ENCODE measurements around the gene SHANK1.
"Not testable (repeated sequence)": the region's sequence is repeated elsewhere in the genome, so short reads cannot be mapped to it uniquely, and the experiment has no call there.

SHANK1 gene

GRCh38 chr19:50719566-50719965 is at the start of gene SHANK1:
Gene SHANK1 (minus strand): TSS chr19:50719802. CDS start chr19:50716919, 2,883 bp downstream.
- no peak for DNase-seq (ENCODE audit: low read depth, low spot score)

- no peak for DNase-seq (ENCODE audit: low read depth, low spot score)
These were observed 48.7 kb upstream of the SHANK1 start for GRCh38 chr19:50768277-50768676.

GRCh38 chr19:50767263-50767662 is 47.7 kb upstream of the SHANK1 start:
- DNase-seq (ENCODE audit: low read depth, low spot score): not testable (repeated sequence)

- not testable (repeated sequence) for DNase-seq (ENCODE audit: low read depth, low spot score)
These were observed 47.1 kb upstream of the SHANK1 start for GRCh38 chr19:50766746-50767145.

- DNase-seq (ENCODE audit: low read depth, low spot score): no peak
These were observed 44.8 kb upstream of the SHANK1 start for GRCh38 chr19:50764409-50764808.

GRCh38 chr19:50763521-50763920 is 43.9 kb upstream of the SHANK1 start:
- DNase-seq (ENCODE audit: low read depth, low spot score): not testable (repeated sequence)

GRCh38 chr19:50761501-50761900 is 41.9 kb upstream of the SHANK1 start:
- DNase-seq (ENCODE audit: low read depth, low spot score): not testable (repeated sequence)

- no peak for DNase-seq (ENCODE audit: low read depth, low spot score)
These were observed 40.3 kb upstream of the SHANK1 start for GRCh38 chr19:50759886-50760285.

GRCh38 chr19:50759076-50759475 is 39.5 kb upstream of the SHANK1 start:
- not testable (repeated sequence) for DNase-seq (ENCODE audit: low read depth, low spot score)

- DNase-seq (ENCODE audit: low read depth, low spot score): not testable (repeated sequence)
These were observed 38.0 kb upstream of the SHANK1 start for GRCh38 chr19:50757624-50758023.

GRCh38 chr19:50756244-50756643 is 36.6 kb upstream of the SHANK1 start:
- DNase-seq (ENCODE audit: low read depth, low spot score): not testable (repeated sequence)

- no peak for DNase-seq (ENCODE audit: low read depth, low spot score)
These were observed 34.3 kb upstream of the SHANK1 start for GRCh38 chr19:50753879-50754278.

- DNase-seq (ENCODE audit: low read depth, low spot score): no peak
These were observed 30.4 kb upstream of the SHANK1 start for GRCh38 chr19:50750010-50750409.

GRCh38 chr19:50749490-50749889 is 29.9 kb upstream of the SHANK1 start:
- no peak for DNase-seq (ENCODE audit: low read depth, low spot score)

- not testable (repeated sequence) for DNase-seq (ENCODE audit: low read depth, low spot score)
These were observed 27.5 kb upstream of the SHANK1 start for GRCh38 chr19:50747141-50747540.

GRCh38 chr19:50745221-50745620 is 25.6 kb upstream of the SHANK1 start:
- DNase-seq (ENCODE audit: low read depth, low spot score): no peak

GRCh38 chr19:50743537-50743936 is 23.9 kb upstream of the SHANK1 start:
- no peak for DNase-seq (ENCODE audit: low read depth, low spot score)

- DNase-seq (ENCODE audit: low read depth, low spot score): no peak
These were observed 21.8 kb upstream of the SHANK1 start for GRCh38 chr19:50741179-50741933.

- no peak for DNase-seq (ENCODE audit: low read depth, low spot score)
These were observed 20.4 kb upstream of the SHANK1 start for GRCh38 chr19:50739914-50740426.

- no peak for DNase-seq (ENCODE audit: low read depth, low spot score)
These were observed 19.7 kb upstream of the SHANK1 start for GRCh38 chr19:50739132-50739913.

- no peak for DNase-seq (ENCODE audit: low read depth, low spot score)
These were observed 16.7 kb upstream of the SHANK1 start for GRCh38 chr19:50736338-50736737.

GRCh38 chr19:50735869-50736268 is 16.3 kb upstream of the SHANK1 start:
- no peak for DNase-seq (ENCODE audit: low read depth, low spot score)

GRCh38 chr19:50729894-50730293 is 10.3 kb upstream of the SHANK1 start:
- DNase-seq (ENCODE audit: low read depth, low spot score): no peak

All from iPS DF 19.7 (cell line).